NCI-H1436 (cell line): ENCODE results near the gene SLC10A7.

Experiments used
- DNase-seq: peaks from one replicate; lab custom pipeline; 2025; lab: John Stamatoyannopoulos, UW

SLC10A7 gene

DNA sequence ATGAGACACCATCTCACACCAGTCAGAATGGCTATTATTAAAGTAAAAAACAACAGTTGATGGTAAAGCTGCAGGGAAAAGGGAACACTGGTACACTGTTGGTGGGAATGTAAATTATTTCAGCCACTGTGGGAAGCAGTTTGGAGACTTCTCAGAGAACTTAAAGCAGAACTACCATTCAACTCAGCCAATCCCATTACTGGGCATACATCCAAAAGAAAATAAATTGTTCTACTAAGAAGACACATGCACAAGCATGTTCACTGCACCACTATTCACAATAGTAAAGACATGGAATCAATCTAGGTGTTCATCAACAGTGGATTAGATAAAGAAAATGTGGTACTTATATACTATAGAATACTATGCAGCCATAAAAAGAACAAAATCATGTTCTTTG is 172.4 kb downstream of the SLC10A7 start:
- no peak for DNase-seq

DNA sequence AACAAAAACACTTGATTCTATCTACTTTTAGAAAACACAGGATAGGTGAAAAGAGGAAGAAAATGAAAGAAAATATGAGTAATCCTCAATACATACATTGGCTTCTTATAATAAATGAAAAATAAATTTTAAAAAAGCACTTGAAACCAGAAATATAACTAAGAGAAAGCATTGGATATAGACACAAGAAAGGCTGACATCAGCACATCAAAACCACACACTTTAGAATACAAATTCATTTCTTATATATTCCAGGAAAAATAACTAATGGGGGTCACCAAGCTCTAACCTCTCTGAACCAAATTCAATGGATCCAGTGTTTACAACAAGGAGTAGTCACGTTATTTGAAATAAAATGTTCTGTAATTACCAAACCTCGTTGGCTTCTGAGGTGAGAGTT is 173.9 kb downstream of the SLC10A7 start:
- DNase-seq = no peak

DNA sequence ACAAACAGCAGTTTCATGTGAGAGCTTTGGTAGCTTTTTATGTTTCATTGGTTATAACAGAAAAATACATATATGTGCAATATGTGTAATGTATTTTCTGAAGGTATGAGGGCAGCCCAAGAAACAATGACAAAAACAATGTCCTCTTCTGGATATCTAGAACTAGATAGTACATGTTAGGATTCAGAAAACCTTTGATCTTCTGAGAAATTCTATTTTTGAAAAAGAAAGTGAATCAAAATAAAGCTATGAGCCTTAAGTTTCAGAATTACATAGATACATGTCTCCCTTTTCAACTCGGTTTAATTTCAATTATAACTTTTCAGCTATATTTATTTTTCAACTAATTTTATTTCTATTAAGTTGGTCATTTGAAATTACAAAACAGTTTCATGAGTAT is 175.5 kb downstream of the SLC10A7 start:
- no peak for DNase-seq

DNA sequence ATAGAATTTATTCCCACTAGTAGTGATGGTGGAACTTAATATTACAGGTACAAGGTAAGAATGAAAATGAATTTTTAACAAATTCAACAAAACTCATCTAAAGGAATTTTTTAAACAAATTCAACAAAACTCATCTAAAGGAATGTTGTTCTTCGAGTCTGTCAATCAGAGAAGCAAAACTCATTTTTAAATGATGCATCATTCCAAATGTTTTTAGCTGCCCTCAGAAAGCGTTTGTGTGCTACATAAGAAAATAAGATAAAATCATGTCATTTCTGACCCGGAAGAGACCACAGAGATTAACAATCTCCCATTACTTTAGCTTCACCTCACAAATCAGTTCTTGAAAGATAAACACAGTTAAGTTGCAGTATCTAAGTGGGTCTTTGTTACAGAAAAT is 178.0 kb downstream of the SLC10A7 start:
- no peak for DNase-seq

DNA sequence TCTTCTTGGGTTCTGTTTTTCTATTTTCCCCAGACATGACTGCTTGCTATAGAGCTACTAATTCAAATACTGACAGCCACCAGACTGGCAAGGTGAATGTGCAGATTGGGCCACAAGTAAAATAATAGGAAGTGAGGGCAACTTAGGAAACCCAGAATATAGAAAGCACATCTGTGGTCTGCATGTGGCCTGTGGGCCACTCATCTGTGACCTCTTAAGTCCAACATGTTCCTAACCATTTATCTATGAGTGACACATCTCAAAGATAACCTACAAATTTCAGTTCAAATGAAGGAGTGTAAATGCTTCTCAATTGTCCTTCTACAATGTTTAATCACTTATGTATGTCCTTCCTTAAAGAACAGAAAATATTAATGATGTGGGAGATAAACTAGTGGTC is 178.5 kb downstream of the SLC10A7 start:
- no peak for DNase-seq

DNA sequence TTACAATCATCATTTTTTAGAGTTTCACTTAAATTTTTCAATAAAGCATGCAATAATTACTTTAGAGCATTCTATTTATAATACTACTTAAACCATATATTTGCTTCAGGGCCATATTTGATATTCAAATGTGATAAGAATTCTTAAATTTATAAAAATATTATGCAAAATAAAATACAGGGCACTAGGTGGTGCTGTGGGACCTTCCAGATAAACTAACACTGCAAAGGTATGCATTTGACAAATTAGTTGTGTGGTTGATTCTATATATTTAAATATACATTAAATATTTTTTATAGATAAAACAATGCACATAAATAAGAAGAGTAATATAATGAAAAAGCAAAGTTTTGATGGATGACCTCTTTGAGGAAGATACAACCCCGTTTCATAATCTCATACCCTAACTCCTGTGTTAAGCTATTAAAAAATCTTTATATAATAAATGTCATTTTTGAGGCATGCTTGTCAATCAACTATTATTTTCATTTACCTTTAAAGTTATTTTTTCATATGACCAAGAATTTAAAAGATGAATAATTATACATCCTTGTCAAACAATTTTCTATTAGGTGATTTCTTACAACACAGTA is 179.0 kb downstream of the SLC10A7 start:
- DNase-seq = peak; percentile 3

DNA sequence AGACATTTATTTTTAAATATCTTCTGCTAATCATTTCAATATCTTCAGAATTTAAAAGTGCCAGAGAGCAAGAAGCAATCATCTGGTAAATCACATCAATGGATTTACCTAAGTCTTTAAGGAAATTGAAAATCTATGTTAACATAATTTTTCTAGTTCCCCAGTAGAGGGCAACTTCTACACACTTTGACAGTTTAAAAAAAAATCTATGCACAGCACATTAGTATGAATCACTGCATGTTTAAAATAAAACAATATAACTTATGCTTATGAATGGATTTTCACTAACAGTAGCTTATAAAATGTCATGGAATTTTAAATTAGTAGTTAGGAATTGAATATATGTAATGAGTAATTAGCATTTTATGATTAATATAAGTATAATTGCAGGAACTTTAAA is 180.9 kb downstream of the SLC10A7 start:
- DNase-seq = no peak

DNA sequence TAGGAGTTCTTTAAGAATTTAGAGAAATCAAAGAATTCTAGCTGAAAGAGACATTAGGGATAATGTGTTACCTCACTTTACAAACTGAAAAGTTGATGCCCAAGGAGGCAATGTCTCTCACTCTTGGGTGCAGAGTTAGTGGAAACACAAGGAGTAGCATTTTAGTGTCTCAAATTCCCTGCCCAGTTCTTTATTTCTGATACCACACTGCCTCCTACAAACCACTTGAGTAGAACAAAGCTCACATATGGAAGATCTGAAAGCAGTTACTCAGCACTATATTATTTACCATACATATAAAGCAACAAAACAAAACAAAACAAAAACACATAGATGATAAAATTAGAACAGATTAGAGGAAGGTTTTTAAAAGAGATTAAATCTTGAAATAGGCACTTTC is 183.2 kb downstream of the SLC10A7 start:
- no peak for DNase-seq

DNA sequence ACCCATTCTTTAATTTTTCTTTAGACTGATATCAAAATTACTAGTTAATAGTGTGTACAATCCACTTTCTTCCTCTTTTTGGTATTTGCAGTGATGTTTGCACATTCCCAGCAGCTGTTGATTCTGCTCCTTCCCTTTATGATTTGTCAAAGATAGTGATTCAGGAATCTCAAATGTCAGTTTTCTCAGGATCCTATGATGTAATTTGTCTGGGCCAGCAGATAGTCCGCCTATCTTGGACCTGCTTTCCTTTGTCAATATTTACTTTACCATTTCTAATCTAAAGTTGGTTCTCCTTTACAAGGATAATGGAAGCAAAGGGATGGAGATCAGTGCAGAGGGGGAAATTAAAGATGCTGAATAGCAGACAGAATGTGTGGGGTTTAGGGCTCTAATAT is 185.3 kb downstream of the SLC10A7 start:
- no peak for DNase-seq

DNA sequence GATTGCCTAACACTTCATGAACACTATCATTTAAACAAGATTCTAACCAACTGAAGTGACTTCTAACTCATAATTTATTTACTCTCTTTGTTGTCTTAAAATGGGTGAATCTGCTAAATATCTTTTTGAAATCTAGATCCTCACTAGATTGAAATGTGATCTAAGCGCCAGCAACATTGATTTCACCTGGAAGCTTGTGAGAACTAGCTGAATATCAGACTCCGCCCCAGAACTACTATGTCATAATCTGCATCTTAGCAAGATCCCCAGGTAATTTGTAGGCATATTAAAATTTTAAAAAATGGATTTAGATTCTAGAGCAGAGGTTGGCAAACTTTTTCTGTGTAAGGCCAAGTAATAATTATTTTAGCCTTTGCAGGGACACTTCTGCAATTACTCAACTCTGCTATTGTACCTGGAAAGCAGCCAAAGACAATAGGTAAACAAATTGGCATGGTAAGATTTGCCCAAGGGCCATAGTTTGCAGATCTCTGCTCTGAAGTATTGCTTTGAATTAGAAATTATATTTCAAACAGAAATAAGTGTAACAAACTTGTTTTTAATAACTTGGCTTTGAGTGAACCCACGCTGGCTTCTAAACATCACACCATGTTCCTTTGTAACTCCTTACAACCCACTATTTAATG is 185.9 kb downstream of the SLC10A7 start:
- DNase-seq = no peak

DNA sequence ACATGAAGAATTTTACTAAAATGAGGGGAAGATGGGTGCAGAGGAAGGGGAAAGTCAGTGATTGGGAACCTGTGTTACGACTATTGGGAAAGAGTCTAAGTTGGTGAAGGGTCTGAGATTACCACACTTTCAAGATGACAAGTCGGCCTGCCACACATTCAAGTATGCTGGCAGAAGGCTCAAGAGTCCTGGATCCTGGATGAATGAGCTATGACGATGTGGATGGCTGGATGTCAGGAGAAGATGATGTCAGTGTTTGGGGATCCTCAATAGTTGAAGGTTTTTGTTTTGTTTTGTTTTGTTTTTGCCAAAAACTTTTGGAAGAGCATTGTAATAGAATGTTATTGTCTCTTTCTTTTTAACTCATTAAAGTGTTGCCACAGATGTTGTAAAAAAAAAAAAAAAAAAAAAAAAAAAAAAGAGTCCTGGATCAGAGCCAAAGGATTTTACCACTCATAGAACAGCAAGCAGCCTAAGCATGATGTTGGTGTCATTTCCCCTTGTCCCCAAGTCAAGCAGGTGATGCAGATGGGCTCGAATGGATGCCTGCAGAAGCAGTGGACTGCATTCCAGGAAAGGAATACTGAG is 186.8 kb downstream of the SLC10A7 start:
- DNase-seq = no peak

DNA sequence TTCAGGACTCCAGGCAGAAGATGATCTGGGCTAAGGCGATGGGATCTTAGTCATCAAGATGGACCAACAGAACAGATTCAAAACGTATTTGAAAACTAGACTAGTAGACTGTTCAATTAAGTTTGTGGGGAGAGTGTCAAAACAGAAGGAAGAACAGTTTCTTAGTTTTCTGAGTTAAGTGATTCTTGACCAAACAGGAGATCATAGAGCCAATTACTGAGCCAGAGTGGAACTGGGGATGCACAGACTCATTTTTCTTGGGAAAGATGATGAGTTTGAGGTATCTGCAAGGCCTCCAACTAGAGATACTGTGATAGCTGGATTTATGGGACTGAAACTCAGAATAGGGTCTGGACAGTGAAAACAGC is 187.9 kb downstream of the SLC10A7 start:
- DNase-seq = no peak

DNA sequence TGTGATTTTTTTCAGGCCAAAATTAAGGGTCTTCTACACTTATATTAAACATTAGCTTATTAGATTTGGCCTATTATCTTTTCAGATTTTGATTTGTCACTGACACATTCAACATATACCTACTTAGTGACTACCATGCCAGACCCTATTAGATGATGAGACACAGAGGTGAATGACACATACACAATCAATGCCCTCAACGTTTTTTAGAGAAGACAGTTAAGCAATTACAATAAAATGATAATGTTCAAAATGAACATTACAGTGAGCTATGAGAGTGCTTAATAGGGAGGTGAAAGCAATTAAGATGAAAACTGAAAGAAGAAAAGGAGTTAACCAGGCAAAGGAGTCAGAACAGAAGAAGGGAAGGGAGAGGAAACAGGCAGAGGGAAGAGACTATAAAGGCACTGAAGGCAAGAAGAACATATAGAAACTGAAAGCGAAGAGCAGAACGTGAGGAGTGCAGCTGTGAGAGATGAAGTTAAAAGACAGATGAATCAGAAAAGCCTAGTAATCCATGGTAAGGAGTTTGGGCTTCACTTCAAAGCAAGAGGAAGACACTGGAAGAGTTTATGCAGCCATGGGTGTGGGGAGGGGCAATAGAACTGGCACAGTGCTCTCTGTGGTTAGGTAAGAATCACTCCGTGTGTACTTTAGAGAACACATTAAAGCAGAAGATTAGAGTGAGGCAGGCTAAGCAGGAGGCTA is 188.4 kb downstream of the SLC10A7 start:
- DNase-seq = no peak

DNA sequence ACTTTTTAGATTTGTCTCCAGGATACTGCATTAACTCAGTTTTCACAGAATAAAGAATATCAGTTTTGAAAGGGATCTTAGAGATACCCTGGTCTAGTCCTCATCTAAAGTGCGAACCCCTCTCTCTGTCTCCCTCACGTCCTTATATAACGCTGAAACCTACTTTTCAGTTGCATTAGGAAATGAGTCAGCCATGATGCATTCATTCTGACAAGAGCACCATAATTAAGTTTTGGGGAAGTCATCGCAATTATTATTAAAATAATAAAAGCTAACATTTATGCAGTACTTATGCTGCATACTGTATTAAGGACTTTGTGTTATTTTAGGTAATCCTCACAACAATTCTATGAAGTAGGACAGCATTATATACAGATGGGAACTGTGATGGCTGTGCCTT is 191.3 kb downstream of the SLC10A7 start:
- DNase-seq = no peak

DNA sequence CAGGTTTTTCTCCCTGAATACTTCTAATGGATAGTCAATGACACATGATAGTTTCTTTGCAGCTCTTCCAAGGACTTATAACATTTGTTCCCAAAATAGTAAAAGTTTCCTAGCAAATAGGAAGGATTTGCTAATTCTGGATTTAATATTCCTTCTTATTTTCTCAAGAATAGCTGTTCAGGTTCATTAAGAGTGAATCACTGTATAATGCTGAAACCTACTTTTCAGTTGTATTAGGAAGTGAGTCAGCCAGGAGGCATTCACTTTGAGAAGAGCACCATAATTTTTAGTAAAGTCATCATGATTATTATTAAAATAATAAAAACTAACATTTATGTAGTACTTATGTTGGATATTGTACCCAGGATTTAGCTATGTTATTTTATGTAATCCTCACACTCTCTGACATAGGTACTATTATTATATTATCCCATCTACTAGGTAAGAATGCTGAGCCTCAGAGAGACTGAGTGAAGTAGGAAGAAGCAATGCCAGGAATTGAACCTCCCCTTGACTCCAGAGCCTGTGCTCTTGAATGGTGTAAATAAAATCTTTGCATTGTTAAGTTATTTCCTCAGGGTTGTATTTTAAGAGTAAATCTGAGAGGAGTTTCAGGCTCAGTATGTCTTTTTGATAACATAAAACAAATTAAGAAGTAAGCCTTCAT is 192.6 kb downstream of the SLC10A7 start:
- DNase-seq = no peak

DNA sequence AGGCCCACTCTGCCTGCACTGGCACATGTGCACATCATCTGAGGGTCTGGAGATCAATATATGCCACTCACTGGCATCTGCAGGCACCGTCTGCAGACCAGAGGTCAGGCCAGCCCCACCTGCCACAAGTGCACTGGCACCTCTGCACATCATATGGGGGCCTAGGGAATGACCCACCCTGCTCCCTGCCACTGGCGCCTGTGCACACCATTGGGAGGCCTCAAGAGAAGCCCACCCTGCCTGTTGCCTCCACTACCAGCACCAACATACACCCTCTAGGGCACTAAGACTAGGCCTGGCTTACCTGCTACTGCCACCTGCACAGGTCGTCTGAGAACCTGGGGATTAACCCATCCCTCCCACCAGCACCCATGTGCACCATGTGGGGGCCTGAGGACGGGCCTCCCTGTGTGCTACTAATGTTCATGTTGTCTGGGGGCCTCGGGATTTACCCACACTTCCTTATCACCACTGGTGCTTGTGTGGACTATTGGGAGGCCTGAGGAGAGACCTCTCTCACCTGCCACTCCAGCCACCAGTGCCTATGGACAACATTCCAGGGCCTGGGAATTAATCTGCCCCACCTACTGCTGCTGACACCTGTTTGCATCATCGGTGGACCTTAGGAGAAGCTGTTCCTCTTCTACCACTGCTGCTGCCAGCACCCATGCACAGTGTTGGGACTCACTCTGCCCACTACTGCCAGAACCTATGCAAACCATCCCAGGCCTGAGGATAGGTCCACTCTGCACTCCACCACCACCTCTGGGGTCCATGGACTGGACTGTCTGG is 193.7 kb downstream of the SLC10A7 start:
- no peak for DNase-seq

DNA sequence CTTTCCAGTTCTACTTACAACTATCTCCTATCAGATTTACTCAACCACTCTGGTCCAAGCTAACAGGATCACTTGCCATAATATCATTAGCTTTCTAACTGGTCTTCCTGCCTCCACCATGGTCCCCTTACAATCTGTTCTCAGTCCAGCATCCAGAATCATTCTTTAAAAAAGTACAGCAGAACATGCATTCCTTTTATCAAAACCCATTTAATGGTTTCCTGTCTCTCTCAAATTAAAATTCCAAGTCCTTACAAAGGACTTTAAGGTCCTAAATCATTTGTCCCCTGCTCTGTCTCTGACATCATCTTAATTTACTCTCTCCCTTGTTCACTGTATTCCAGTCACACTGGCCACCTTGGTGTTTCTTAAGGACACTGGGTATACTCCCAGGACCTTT is 202.8 kb downstream of the SLC10A7 start:
- DNase-seq = no peak

DNA sequence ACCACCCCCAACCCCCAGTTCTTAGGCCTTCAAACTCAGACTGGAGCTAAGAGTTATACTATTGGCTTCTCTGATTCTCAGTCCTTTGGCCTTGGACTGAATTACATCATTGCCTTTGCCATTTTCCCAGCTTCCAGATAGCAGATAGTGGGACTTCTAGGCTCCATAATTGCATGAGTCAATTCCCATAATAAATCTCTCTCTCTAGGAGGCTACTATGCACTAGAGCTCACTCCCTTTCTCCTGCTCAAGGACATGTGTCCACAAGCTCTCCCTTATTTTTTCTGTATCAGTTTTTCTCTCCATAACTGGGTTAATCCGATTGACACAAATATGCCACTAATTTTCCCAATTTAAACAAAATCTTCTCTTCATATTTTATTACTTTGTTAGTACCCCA is 204.0 kb downstream of the SLC10A7 start:
- DNase-seq = no peak

DNA sequence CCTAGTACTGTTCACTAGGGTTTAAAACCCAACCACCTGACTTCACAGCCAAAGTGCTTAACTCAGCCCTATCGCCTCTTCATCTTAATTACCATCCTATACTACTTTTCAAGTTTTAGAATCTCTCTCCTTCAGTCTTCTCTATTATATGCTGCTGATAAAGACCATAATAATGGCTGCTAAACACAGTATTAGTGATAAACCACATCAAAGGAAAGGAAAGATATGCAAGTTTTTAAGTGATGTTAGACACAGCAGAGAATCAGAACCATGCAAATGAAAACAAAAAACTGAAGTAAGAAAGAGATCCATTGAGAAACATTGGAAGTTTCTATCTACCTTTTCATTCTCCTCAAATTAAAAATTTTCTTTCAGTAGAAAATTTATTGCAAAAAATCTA is 206.6 kb downstream of the SLC10A7 start:
- DNase-seq = no peak

DNA sequence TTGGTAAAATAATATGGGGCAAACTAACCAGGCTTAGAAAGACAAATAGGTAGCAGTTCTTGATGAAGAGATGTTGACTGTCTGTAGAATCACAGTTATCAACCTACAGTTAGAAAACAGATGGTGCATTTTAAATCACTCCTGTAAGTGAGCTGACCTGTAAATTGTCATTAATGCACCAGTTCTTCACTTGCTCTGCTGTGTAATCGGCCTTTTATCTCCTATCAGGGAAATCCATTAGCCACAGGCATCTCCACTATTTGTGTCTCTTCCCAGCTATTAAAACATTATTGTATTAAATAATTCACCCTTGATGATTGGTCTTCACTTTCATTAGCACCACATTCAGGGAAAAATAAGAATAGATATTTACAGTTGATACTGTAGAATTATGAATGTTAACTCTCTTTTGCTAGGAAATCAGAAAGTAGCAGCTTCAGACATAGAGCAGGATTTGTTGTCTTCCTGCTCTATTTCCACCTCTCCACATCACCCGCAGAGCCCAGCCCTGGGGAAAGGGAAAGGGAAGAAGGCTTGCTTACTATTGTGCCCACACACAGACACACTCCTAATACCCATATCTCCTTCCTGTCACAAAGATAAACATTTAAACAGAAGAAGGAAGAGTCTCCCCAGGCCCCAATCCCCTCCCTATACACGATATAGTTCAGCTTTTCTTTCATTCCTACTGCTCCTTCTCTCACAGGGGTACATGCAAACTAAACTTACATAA is 210.3 kb downstream of the SLC10A7 start:
- DNase-seq = no peak

DNA sequence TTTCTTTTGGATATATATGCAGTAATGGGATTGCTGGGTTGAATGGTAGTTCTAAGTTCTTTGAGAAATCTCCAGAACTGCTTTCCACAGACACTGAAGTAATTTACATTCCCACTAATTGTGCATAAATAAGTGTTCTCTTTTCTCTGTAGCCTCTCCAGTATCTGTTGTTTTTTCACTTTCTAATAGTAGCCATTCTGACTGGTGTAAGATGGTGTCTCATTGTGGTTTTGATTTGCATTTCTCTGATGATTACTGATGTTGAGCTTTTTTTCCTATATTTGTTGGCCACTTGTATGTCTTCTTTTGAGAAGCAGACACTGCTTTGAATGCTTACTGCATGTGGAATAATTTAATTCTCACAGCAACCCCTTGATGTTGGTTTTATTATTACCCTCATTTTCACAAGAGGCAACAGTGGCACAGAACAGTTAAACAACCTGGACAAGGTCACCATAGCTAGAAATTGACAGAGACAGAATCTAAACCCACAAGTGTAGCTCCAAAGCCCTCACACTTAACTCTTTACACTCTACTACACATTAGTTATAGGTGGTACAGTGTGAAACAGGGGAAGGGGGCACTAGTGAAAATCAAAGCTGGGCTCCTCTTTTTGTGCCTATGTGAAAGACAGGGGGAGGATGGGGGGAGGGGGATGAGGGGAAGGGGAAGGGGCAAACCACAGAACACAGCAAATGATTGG is 211.3 kb downstream of the SLC10A7 start:
- DNase-seq = no peak
